A549 treated with DMSO at 1 μM for 4 hours (cell line): Measurements from ENCODE around the gene GKN1. TPM values are rescaled to one million over a fixed set of nuclear protein-coding genes. Genes with fewer than 3 reads are reported as not detected.

Source experiments
- total RNA-seq: library from RNA; stranded (reverse); fragments of 200-300 nt; extraction: Qiagen RNA extraction; gene quantifications from 5 replicates; pipeline ENCODE4 v1.2.3, GENCODE V29; 2022; ENCODE audit warnings: low read depth

GKN1 gene, protein sequence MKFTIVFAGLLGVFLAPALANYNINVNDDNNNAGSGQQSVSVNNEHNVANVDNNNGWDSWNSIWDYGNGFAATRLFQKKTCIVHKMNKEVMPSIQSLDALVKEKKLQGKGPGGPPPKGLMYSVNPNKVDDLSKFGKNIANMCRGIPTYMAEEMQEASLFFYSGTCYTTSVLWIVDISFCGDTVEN
- total RNA-seq: 0.57 to 0.74 TPM (median 0.71 TPM) in 5 replicates

DNA sequence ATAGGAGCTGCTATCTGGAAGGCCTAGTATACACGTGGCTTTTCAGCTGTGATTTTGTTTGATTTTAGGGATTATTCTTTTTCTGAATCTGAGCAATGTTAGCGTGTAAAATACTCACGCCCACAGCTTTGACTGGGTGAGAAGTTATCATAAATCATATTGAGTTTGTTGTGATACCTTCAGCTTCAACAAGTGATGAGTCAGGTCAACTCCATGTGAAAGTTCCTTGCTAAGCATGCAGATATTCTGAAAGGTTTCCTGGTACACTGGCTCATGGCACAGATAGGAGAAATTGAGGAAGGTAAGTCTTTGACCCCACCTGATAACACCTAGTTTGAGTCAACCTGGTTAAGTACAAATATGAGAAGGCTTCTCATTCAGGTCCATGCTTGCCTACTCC lies at the start of gene GKN1:
GKN1 (plus strand) TSS at position 386 of the 400 bp plus-strand sequence. CDS start 42 bp downstream, outside the sequence.

DNA sequence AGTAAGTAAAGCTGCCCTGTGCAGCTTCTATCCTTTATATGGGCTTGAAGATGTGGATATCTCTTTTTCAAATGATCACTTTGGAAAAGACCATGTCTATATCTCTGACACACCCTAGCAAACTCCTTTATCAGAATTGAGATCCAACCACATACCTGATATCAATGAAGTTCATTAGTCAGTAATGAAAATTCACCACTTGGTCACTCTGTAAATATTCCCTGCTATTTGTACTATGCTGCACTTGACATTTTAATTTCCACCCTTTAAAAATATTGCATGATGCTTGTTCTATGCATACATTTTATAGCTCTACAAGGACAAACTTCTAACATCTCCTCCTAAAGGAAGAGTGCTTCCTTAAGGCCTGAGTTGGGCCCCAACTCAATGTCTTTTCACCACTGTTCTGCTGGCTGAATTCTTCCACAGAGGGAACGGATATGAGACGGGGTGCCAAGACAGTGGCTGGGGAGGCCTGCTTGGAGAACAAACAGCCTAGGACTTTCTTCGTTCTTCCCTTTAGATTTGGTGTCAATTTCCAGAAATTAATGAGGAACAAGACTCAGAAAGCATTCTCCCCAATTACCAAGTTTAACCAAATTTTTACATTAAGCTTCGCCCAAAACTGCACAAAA lies 21.4 kb upstream of the GKN1 start, which contains the start of gene GKN2:
GKN2 (minus strand) TSS at position 7 of the 635 bp plus-strand sequence. CDS start 32 bp downstream, outside the sequence.

DNA sequence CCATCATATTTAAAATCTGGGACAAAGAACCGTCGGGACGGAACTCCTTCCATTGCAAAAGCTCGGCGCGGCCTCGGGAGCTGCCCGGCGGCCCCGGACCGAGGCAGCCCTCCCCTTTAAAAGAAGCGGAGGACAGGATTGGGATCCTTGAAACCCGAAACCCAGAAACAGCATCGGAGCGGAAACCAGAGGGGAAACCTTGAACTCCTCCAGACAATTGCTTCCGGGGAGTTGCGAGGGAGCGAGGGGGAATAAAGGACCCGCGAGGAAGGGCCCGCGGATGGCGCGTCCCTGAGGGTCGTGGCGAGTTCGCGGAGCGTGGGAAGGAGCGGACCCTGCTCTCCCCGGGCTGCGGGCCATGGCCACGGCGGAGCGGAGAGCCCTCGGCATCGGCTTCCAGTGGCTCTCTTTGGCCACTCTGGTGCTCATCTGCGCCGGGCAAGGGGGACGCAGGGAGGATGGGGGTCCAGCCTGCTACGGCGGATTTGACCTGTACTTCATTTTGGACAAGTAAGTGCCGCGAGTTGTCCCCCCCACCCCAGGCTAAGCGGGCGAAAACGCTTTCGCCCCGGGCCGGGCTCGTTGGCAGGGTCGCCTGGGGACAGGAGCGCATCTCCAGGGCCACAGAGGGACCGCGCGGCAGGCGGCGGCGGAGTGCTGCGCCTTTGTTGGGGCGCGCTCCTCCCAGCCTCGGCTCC lies 38.9 kb downstream of the GKN1 start, which contains the start of gene ANTXR1:
ANTXR1 (plus strand) TSS at position 38 of the 698 bp plus-strand sequence; CDS start at position 359, 321 bp downstream.

Other genes starting within 250 kb of the GKN1 start
- gene ARHGAP25, start 239.8 kb upstream of the GKN1 start, total RNA-seq: 0.13 to 0.21 TPM (median 0.16 TPM) in 5 replicates
- not detected in 5 replicates for gene BMP10, start 103.2 kb upstream of the GKN1 start, total RNA-seq
- gene GKN2, start 21.7 kb upstream of the GKN1 start, total RNA-seq: 2.3 to 4.3 TPM (median 3.7 TPM) in 5 replicates
- gene ANTXR1, start 38.5 kb downstream of the GKN1 start, total RNA-seq: 122 to 178 TPM (median 163 TPM) in 5 replicates